Measurements from ENCODE around the gene PCDHGA4.
A peak's percentile ranks its signal among the peaks of the same experiment; 100 is the strongest.
"Not testable (repeated sequence)": the region's sequence is repeated elsewhere in the genome, so short reads cannot be mapped to it uniquely, and the experiment has no call there.

The PCDHGA4 gene

DNA sequence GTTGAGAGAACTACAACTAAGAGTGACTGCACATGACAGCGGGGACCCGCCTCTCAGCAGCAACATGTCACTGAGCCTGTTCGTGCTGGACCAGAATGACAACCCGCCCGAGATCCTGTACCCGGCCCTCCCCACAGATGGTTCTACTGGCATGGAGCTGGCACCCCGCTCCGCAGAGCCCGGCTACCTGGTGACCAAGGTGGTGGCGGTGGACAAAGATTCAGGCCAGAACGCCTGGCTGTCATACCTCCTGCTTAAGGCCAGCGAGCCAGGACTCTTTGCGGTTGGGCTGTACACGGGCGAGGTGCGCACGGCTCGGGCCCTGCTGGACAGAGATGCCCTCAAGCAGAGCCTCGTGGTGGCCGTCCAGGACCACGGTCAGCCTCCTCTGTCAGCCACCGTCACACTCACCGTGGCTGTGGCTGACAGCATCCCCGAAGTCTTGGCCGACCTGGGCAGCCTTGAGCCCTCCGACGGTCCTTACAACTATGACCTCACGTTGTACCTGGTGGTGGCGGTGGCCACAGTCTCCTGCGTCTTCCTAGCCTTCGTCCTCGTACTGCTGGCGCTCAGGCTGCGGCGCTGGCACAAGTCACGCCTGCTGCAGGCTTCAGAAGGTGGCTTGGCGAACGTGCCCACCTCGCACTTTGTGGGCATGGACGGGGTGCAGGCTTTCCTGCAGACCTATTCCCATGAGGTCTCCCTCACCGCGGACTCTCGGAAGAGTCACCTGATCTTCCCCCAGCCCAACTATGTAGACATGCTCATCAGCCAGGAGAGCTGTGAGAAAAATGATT lies 29.8 kb downstream of the PCDHGA4 start:
- no peak for DNase-seq (ENCODE audit: low read depth)

- DNase-seq (ENCODE audit: low read depth) = not testable (repeated sequence)
Measured at GRCh38 chr5:141387557-141388311, 32.9 kb downstream of the PCDHGA4 start, which contains the start of gene PCDHGB4. TSS of gene PCDHGB4 (plus strand) at chr5:141387698. CDS start at chr5:141387885, 187 bp downstream.

GRCh38 chr5:141388661-141389060 lies 33.8 kb downstream of the PCDHGA4 start:
- DNase-seq (ENCODE audit: low read depth) = no peak

- DNase-seq (ENCODE audit: low read depth) = no peak
Measured at GRCh38 chr5:141389153-141390042, 34.6 kb downstream of the PCDHGA4 start.

DNA sequence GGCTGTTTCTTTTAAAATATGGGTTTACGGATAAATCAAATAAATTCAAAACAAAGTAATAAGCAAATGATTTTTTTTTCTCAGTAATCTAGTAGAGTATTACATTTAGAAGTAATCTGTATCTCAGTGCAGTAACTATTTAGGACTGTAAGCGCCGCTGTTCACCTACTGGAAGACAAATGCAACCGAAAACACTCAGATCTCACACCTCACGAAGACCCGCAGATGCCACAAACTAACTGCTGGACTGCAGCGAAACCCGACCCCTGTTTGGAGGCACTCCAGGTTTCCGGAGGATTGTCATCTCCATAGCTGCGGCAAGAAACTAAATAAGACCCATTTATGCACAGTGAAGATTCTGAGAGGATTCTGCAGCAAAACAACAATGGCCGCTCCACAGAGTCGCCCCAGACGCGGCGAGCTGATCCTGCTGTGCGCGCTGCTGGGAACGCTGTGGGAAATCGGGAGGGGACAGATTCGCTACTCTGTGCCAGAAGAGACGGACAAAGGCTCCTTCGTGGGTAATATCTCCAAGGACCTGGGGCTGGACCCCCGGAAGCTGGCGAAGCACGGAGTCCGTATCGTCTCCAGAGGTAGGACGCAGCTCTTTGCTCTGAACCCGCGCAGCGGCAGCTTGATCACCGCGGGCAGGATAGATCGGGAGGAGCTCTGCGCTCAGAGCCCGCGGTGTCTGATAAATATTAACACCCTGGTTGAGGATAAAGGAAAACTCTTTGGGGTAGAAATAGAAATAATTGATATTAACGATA lies 37.8 kb downstream of the PCDHGA4 start, which contains the start of gene PCDHGA8:
Gene PCDHGA8, plus strand, starts transcription at position 205 of the 770 bp plus-strand sequence. Its CDS starts 181 bp downstream, at position 386.
- no peak for DNase-seq (ENCODE audit: low read depth)

GRCh38 chr5:141393267-141393666 lies 38.4 kb downstream of the PCDHGA4 start:
- no peak for DNase-seq (ENCODE audit: low read depth)

DNA sequence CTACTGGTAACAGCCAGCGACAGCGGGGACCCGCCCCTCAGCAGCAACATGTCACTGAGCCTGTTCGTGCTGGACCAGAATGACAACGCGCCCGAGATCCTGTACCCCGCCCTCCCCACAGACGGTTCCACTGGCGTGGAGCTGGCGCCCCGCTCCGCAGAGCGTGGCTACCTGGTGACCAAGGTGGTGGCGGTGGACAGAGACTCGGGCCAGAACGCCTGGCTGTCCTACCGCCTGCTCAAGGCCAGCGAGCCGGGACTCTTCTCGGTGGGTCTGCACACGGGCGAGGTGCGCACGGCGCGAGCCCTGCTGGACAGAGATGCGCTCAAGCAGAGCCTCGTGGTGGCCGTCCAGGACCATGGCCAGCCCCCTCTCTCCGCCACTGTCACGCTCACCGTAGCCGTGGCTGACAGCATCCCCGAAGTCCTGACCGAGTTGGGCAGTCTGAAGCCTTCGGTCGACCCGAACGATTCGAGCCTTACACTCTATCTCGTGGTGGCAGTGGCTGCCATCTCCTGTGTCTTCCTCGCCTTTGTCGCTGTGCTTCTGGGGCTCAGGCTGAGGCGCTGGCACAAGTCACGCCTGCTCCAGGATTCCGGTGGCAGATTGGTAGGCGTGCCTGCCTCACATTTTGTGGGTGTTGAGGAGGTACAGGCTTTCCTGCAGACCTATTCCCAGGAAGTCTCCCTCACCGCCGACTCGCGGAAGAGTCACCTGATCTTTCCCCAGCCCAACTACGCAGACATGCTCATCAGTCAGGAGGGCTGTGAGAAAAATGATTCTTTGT lies 39.8 kb downstream of the PCDHGA4 start:
- not testable (repeated sequence) for DNase-seq (ENCODE audit: low read depth)

GRCh38 chr5:141397756-141398551 lies 43.1 kb downstream of the PCDHGA4 start, which contains the start of gene PCDHGB5:
TSS of gene PCDHGB5 (plus strand) at chr5:141397947. CDS start at chr5:141398128, 181 bp downstream.
- peak; percentile 27 for DNase-seq (ENCODE audit: low read depth)

DNA sequence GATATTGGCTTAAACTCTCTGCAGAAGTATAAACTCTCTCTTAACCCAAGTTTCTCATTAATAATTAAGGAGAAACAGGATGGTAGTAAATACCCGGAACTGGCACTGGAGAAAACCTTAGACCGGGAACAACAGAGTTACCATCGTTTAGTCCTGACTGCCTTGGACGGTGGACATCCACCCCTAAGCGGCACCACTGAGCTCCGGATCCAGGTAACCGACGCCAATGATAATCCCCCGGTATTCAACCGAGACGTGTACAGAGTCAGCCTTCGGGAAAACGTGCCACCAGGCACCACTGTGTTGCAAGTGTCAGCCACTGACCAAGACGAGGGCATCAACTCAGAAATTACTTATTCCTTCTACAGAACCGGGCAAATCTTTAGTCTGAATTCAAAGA lies 43.8 kb downstream of the PCDHGA4 start:
- no peak for DNase-seq (ENCODE audit: low read depth)

DNA sequence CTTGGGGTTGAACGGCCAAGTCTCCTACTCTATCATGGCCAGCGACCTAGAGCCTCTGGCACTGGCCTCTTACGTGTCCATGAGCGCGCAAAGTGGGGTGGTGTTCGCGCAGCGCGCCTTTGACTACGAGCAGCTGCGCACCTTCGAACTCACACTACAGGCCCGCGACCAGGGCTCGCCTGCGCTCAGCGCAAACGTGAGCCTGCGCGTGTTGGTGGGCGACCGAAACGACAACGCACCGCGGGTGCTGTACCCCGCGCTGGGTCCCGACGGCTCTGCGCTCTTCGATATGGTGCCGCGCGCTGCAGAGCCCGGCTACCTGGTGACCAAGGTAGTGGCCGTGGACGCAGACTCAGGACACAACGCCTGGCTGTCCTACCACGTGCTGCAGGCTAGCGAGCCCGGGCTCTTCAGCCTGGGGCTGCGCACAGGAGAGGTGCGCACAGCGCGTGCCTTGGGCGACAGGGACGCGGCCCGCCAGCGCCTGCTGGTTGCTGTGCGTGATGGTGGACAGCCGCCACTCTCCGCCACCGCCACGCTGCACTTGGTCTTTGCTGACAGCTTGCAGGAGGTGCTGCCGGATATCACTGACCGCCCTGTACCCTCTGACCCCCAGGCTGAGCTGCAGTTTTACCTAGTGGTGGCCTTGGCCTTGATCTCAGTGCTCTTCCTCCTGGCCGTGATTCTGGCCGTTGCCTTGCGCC lies 44.9 kb downstream of the PCDHGA4 start:
- no peak for DNase-seq (ENCODE audit: low read depth)

DNA sequence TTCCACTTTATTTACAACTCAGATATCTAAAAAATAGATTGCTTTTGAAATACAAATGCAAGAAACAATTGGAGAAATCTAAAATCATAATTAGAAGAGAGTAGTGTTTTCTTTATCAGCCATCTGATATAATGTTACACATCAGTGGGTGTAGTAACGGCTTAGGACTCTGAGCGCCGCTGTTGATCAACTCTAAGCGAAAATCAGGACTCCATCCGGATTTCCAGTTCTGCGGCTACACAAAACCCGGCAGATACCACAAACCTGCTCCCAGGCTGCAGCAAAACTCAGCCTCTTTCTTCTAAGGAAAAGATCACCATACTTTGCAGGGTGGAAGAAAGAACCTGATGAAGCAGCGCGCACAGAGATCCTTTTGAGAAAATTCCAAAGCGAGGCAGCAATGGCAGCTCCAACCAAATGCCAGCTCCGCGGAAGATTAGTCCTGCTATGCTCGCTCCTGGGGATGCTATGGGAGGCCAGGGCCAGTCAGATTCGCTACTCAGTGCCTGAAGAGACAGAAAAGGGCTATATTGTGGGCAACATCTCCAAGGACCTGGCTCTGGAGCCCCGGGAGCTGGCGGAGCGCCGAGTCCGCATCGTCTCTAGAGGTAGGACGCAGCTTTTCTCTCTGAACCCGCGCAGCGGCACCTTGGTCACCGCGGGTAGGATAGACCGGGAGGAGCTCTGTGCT lies 47.9 kb downstream of the PCDHGA4 start, which contains the start of gene PCDHGA9:
Gene PCDHGA9, plus strand, starts transcription at position 226 of the 691 bp plus-strand sequence. Its CDS starts 175 bp downstream, at position 401.
- no peak for DNase-seq (ENCODE audit: low read depth)

- no peak for DNase-seq (ENCODE audit: low read depth)
Measured at GRCh38 chr5:141403387-141403786, 48.6 kb downstream of the PCDHGA4 start.

Data from activated T-cell treated with anti-CD3 and anti-CD28 coated beads for 24 hours (primary cell).